SK-N-SH treated with all-trans-retinoic acid at 6 μM for 48 hours (cell line): Measurements from ENCODE around the gene KCNK2.

Experiments used
- ARNTL ChIP-seq: fragments of 450-650 bp; formaldehyde crosslinking; IDR thresholded peaks from 2 replicates; pipeline ENCODE4 v1.5.0; 2020; ENCODE audit warnings: low read depth, mild to moderate bottlenecking, moderate library complexity, borderline replicate concordance
- CREB5 ChIP-seq: fragments of 250-450 bp; sonication (Bioruptor Pico); IDR thresholded peaks from 2 replicates; pipeline ENCODE4 v1.5.1; 2020; ENCODE audit warnings: low read depth, mild to moderate bottlenecking, moderate library complexity
- PPARA ChIP-seq: fragments of 250-450 bp; sonication (Bioruptor Pico); IDR thresholded peaks from 2 replicates; pipeline ENCODE4 v1.5.0; 2020; ENCODE audit warnings: mild to moderate bottlenecking, borderline replicate concordance
- ZFP30 ChIP-seq: fragments of 450-650 bp; formaldehyde crosslinking; IDR thresholded peaks from 2 replicates; pipeline ENCODE4 v1.5.0; 2022; ENCODE audit warnings: mild to moderate bottlenecking, moderate library complexity
- TF ChIP-seq, protein P1 (sequence below): fragments of 250-450 bp; sonication (Bioruptor Pico); IDR thresholded peaks from 2 replicates; pipeline ENCODE4 v1.8.0; 2020; ENCODE audit warnings: mild to moderate bottlenecking, moderate library complexity, borderline replicate concordance

- TF ChIP-seq ARNTL (CRISPR knock-in tag) (no peak), CREB5 (CRISPR knock-in tag) (no peak), PPARA (CRISPR knock-in tag) (no peak), ZFP30 (CRISPR knock-in tag) (no peak)
- TF ChIP-seq, protein P1, sequence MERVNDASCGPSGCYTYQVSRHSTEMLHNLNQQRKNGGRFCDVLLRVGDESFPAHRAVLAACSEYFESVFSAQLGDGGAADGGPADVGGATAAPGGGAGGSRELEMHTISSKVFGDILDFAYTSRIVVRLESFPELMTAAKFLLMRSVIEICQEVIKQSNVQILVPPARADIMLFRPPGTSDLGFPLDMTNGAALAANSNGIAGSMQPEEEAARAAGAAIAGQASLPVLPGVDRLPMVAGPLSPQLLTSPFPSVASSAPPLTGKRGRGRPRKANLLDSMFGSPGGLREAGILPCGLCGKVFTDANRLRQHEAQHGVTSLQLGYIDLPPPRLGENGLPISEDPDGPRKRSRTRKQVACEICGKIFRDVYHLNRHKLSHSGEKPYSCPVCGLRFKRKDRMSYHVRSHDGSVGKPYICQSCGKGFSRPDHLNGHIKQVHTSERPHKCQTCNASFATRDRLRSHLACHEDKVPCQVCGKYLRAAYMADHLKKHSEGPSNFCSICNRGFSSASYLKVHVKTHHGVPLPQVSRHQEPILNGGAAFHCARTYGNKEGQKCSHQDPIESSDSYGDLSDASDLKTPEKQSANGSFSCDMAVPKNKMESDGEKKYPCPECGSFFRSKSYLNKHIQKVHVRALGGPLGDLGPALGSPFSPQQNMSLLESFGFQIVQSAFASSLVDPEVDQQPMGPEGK (CRISPR knock-in tag) = no peak
Observed at GRCh38 chr1:215160351-215160750, 77.8 kb downstream of the KCNK2 start.
